HG02884 (cell line): ENCODE data around the gene NPC2.
"Not testable (repeated sequence)": the region's sequence is repeated elsewhere in the genome, so short reads cannot be mapped to it uniquely, and the experiment has no call there.

ENCODE experiments used
- ATAC-seq: cut with Tn5 transposase; IDR thresholded peaks from one replicate; pipeline ENCODE4 v1.9.1; 2021; ENCODE audit warnings: mild to moderate bottlenecking, moderate library complexity; ENCODE audit not compliant: unreplicated experiment

The NPC2 gene

DNA sequence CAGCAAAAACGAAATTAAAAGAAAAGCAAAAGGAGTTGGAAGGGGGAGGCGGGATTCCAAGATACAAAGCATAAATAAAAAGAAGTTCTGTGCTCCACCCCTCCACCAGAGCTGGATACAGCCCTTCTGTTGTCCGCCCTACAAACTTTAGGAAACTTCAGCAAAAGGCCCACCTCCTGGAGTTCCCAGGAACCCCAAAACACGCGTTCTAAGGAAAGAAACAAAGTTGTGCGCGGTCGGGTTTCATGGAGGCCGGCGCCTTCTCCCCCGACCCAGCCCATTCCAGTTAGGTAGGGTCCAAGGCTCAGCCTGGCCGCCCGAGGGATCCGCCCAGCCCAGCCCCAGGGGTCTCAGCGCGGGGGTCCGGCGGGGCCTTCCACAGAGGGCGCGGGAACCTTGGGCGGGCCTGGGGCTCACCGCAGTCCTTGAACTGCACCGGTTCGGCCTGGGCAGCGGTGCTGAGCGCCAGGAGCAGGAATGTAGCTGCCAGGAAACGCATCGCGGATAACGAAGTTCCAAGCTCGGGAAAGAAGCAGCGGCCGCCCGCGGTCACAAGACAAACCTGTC is at the start of gene NPC2:
TSS of gene NPC2 (minus strand) at position 530 of the 567 bp plus-strand sequence. CDS start at position 499, 31 bp downstream.
- ATAC-seq: no peak

DNA sequence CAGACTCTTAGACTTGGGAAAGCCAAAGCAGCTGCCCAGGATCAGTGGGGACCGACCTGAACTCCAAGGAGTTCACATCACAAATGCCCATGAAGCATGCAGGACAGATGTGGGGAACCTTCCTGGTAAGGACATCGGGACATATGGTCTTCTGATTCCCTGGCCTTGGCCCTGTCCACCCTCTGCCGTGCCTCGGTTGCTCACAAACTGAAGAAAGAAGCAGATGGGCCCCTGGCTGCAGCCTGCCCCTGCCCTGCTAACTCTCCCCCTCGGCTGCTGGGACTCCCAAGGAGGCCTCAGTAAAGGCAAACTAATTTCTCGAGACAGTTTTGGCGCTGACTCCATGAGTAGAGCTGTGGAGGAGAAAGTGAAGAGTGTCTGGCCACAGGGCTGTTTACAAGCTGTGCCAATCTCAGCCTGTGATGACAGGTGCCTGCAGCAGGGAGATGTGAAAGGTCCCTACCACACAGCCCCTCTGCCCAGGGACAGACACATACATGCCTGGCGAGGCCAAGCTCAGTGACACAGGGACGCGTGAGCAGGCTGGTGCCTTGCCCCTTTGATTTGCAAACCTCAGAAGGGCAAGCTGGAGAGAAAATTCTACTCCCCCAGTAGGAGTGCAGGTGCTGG is 49.1 kb upstream of the NPC2 start:
- ATAC-seq: no peak

DNA sequence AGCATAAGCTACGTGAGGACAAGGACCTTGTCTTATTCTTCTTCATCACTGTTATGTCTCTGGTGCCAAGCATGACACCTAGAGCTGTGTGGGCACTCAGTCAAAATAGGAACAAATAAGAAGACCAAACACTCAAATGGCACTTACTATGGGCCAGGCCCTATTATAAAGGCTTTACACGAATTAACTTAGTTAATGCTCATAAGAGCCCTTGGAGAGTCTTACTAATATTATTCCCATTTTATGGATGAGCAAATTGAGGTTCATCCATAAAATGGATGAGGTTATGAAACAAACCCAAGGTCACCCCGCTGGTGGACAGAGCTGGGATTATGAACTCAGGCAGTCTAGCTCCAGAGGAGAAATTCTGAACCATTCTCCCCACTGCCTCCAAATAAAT is 48.1 kb upstream of the NPC2 start:
- ATAC-seq: no peak

DNA sequence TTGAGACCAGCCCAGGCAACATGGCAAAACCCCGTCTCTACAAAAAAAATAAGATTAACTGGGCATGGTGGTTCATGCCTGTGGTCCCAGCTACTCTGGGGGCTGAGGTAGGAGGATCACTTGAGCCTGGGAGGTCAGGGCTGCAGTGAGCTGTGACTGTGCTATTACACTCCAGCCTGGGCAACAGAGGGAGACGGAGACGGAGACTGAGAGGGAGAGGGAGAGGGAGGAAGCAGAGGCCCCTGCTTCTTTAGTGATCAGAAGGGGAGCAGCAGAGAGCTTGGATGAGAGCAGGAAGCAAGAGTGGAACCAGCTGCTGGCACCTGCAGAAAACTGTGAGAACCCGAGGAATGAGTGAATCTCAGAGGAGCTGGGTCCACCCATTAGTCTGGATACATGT is 46.4 kb upstream of the NPC2 start:
- no peak for ATAC-seq

DNA sequence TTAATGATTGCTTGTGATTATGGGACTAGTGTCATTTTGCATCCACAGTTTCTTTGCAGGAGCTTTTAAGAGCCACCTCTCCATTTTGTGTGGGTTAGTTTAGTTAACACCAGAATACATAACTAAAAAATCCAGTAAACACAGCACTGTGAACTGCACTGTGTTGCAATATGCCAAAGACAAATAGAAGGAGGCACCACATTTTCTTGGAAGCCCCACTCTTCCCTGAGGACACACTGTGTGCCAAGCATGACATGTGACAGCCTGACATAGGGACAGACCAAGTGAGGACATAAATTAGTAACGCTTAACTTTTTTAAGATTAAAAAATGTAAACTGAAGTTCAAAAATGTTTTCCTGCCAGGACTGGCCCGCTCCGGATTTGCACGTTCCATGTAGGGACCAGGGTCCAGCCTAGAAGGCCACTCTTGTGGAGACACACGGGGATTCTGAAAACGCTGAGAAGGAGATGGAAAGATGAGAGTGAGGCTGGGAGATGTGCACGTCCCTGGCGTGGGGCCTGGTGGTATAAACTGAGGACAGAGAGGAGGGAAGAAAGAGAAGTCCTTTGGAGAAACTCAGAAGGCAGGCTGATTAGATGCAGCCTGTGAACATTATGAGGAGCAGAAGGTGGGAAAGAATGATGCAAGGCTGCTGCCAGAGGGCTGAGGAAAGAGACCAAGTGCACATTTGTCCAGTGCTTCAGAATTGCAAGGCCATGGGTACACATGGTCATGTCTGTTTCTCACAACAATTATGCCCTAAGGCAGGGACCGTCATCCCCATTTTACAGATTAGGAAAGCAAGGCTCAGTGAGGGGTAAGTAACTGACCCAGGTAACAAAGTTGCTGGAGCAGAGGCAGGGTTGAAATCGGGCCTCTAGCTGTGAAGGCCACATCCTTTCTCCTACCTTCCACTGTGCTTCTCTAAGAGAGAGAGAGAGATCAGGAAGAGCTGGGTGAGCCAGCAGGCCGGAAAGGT is 45.6 kb upstream of the NPC2 start:
- ATAC-seq: no peak

DNA sequence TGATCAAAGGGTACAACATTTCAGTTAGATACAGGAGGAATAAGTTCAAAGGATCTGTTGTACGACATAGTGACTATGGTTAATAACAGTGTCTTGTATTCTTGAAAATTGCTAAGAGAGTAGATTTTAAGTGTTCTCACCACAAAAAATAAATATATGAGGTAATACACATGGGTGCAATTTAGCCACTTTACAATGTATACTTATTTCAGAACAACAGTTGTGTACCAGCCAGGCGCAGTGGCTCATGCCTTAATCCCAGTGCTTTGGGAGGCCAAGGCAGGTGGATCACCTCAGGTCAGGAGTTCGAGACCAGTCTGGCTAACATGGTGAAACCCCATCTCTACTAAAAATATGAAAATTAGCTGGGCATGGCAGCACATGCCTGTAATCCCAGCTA is 43.2 kb upstream of the NPC2 start:
- not testable (repeated sequence) for ATAC-seq

DNA sequence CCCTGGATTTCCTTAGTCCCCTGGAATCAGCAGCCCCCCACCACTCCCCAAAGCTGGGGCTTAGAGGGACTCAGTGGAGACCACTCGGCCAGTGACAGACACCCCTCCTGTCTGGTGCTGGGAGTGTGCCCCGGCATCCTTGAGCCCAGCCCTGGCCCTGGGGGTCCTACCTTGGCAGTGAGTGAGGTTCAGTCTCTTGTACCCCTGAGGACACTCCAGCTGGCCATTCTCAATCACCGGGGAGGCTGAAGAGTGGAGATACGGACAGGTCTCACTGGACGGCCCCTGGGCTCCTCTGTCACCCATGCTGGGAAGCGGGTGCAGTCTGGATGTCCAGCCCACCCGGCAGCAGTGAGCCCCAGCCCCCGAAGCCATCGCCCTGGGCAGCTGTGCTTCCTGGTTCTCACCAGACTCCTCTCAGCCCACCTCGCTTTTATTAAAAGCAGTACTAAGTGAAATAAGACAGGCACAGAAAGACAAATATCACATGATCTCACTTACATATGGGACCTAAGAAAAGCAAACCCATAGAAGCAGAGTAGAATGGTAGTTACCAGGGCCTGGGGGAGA is 42.7 kb upstream of the NPC2 start:
- no peak for ATAC-seq

DNA sequence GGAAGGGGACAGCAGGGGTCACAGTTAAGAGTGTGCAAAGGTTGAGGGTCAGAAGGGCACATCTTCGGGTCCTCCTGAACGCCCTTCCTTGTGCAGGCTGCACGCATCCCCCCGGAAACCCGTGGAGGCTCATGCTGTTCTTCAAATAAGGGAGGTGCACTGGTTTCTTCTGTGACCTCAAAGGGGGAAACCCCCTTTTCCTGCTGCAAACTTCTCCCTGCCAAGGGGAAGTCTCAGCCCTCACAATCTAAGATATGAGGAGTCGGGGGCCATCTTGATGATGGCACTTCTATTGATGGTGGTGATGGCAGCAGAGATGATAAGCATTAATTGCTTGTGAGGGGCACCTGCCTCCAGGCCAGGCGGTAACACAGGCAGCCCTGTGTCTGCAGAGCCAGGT is 40.5 kb upstream of the NPC2 start:
- no peak for ATAC-seq

DNA sequence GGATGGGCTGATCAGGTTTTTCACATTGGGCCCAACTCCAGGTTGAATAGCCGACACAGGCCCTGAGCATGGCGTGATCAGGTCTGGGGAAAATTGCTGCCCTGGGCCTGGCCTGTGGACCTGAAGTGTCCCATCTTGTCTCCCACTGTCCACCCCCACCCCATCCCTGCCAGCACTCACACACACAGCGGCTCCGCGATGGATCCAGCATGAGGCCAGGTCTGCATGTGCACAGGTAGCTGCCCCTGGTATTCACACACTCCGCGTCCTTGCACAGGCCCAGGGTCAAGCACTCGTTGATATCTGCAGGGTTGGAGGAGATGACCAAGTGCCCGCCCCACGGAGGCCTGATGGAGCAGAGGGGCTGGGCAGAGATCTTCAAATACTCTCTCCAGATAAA is 39.1 kb upstream of the NPC2 start:
- no peak for ATAC-seq

DNA sequence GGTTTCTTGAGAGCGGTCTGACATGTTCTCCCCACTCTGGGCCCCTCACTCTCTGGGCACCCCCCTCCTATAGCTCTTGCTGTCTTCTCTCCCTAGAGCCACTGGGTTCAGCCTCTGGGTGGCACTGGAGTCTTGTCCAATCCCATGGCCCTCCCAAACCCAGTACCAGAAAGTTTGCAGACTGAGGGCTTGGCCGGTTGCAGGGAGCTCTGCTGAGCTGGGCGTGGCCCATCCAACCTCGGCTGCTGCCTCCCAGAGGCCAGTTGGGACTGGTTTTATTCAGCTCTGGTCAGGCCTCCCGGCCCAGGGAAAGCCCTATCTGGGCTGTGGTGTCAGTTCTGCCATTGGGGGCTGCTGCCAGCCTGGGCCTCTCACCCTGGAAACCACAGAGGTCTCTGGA is 38.4 kb upstream of the NPC2 start:
- no peak for ATAC-seq

DNA sequence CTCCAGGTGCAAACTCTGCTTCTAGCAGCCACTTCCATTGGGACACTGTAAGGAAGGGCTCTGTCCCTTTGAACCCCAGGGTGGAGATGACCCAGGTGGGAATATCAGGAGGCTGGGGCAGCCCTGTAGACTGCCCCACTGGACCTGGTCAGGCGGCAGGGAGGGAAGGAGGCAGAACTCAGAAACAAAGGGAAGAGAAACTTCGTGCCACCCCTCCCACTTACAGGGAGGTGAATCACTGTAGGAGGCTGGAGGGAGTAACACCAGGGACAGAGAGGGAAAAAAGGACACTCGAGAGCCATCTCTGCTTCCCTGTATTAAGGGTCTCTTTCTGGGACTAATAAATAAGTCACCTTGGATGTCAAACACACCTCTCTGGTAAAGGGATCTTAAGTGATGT is 37.9 kb upstream of the NPC2 start:
- no peak for ATAC-seq

DNA sequence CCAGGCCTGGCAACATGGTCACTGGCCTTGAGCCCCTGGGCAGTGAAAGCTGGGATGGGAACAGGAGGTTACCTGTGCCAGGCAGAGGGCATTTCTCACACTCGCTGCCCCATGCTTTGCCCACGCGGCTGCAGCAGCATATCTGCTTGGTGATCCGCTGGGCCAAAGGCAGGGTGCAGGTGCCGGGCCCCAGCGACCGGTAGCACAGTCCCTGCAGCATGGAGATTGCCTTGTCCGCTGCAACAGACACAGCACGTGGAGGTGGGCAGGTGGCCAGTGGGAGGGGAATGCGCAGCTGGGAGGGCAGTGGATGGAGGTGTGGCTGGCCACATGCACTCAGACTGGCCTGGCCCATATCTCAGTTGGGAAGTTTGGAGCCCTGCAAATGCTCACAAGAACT is 35.8 kb upstream of the NPC2 start:
- ATAC-seq: no peak

DNA sequence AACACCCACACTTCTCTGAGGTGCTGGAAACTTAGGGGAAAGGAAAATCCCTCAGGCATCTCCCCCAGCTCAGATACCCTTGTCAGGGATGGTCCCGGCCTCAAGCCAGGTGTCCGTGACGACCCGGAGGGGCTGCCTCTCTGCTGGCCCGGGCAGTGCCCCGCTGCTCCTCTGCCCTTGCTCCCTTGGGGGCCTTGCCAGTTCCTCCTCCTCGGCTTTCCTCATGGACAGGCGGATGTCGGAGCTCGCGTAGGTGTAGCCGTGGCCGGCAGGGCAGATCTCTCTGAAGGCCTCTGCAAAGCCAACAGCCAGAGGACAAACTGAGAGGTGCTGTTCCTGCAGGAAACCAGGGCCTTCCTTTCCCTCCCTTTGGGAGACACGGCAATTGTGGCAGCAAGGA is 35.3 kb upstream of the NPC2 start:
- no peak for ATAC-seq

DNA sequence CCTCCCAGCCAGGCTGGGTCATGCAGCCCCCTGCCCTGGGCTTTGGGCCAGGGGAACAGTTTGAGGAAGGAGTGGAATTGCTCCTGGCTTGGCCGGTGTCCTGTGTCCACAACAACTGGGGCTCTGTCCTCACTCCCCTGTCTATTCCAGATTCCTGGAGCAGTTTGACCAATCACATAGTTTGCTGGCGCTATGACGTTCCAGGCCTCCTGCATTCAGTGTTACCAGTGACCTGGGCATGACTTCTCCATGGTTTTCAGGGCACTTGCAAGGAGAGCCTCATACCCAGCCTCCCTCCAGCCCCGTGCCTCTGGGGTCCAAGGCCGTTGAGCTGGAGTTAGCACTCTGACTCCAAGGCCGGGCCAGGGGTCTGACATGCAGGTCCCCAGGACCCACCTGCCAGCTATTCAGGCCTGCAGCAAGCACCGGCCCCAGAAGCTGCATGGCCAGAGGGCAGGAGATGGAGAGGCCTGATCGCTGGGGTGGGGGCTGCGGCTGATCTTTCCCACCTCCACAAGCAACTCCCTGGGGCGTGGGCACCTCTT is 34.7 kb upstream of the NPC2 start:
- no peak for ATAC-seq

DNA sequence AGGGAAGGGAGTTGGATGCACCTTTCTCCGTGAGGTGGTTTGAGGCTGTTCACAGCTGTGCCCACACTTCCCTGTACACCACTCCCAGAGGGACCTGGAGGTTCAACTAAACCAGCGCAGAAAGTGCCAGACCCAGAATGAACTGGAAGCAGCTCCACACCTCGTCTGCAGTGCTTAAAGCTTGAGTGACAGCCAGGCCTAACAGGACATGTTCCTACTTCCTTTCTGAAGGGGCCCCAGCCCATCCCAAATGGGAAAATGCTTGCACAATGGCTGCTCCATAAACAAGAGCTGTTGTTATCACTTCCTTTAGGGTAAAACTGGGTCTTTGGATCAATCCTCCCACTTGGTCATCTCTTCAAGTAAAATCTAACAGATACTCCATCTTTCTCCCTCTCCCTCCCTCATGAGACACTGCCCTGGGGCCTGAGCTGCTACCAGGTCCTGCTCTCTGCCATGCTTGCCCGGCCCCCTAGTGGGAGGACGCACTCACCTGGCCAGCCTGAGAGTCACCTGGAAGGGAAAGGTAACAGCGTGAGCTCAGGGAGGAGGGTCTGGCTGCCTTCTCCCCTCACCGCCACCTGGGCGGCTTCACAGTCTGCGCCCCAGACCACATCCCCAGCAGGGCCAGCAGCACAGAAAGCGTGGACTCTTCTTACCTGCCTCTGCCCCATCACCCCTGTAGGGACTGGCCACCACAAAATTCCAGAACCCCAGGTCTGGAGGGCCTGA is 33.9 kb upstream of the NPC2 start:
- ATAC-seq: no peak

DNA sequence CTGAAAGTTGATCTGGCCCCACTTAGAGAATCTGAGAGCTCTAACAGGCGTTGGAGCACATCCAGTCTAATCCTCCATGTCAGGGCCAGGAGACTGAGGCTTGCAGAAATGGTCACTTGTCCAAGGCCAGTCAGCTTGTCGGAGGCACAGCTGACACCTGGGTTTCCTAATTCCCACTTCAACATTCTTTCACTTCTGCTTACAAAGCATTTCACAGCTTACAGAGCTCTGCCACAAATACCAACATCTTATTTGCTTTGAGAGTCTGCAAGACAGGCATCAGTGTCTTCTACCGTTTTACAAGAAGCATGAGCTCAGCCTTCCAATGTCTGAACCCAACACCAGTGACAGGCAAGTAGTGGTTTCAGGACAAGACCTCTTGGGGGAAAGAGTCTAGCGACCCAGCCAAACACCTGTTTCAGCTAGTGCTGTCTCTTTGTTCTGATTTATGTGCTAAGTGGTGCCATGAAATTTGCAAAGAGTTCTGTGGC is 32.3 kb upstream of the NPC2 start:
- no peak for ATAC-seq

DNA sequence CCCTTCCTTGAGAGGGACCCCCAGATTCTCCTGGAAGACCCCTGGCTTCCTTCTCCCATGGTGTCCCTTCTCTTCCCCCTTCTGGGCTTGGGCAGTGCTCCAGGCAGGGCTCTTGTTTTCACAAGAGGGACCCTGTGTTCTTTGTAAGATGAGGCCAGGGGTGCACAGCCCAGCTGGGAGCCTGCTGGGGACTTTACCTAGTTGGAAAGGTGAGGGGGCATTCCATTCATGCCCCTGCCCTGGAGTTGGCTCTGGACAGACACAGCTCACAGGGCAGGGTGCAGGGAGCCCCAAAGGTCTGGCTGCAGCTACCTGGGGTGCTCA is 31.7 kb upstream of the NPC2 start:
- ATAC-seq: no peak

DNA sequence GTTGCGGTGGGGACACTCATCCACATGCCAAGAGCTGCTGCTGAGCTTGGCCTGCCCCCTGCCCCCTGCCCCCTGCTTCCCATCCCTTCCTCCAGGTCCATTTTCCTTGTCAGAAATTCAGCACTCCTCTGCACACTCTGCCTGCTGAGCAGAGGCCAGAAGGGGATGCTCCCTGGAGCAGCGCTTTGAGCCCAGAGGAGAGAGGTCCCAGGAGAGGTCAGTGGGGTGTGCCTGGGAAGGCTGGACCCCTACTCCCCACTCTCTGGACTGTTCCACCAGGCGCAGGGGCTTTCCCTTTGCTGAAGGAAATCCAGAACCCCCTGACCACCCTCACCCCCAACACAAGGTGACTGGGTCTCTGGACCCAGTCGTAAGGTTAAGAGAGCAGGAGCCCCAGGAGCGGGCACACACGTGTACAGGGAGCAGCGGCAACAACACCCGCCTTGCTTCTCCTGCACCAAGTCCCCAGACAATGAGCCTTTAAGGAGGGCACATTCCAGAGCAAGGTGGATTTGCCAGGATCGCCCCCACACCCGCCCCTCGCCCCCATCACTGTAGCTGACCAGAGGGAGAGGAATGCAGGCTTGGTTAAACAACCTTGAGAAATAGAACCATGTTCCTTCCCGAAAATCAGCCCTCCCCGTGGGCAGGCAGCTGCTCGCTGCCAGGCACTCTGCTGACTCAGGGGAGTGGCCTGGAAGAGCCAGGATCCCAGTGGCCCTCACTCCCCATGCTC is 31.1 kb upstream of the NPC2 start:
- no peak for ATAC-seq

DNA sequence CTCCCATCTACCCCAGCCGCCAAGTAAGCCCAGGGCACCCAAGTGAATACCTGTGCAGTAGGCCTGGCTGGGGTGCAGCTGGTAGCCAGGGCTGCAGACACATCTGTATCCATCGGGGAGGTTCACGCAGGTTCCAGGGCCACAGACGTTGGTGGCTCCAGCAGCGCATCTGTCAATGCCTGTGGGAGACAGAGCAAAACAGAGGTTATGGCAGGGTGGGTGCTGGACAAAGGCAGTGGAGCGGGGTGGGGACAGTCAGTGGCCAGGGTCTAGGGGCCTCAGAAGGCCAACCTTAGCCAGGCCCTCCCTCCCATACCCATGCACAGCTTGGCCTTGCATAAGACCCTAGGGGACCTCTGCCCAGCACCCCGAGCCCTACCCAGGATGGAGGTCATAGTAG is 29.6 kb upstream of the NPC2 start:
- ATAC-seq: no peak

DNA sequence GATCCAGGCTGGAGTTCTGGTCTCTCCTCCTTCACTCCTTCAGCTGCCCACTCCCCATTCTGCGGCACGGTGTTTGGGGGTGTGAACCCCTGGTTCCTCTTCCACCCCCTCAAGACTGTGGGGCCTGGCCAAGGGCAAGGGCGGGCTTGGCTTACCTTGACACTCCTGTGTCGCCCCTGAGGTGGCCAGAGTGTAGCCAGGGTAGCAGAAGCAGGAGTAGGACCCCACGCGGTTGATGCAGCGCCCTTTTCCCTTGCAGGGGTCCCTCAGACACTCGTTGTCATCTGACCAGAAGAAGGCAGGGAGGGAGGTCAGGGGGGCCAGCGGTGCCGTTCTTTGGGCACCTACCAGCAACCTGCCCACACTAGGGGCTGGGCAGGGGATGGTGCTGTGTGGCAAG is 28.7 kb upstream of the NPC2 start:
- no peak for ATAC-seq
